IPS-NIHi7 (cell line): Measurements from ENCODE around the gene CXorf65.
A peak's percentile ranks its signal among the peaks of the same experiment; 100 is the strongest.

Source experiments
- DNase-seq: peaks from one replicate; pipeline ENCODE4 v3.0.0; 2012; ENCODE audit warnings: mixed read lengths; ENCODE audit errors: extremely low spot score

Gene CXorf65

GRCh38 chrX:71107245-71107644, 705 bp upstream of the CXorf65 start:
- no peak for DNase-seq

GRCh38 chrX:71105628-71106027, 912 bp downstream of the CXorf65 start:
- no peak for DNase-seq

GRCh38 chrX:71103110-71103983, 3.2 kb downstream of the CXorf65 start:
- DNase-seq = peak; percentile 66

GRCh38 chrX:71102292-71102691, 4.2 kb downstream of the CXorf65 start:
- no peak for DNase-seq

- DNase-seq = no peak
Measured at GRCh38 chrX:71100581-71101505, 5.7 kb downstream of the CXorf65 start.

GRCh38 chrX:71099736-71100135, 6.8 kb downstream of the CXorf65 start:
- DNase-seq = no peak

GRCh38 chrX:71098951-71099506, 7.5 kb downstream of the CXorf65 start:
- DNase-seq = no peak

- DNase-seq = no peak
Measured at GRCh38 chrX:71098302-71098701, 8.2 kb downstream of the CXorf65 start.

- no peak for DNase-seq
Measured at GRCh38 chrX:71096760-71097032, 9.8 kb downstream of the CXorf65 start.

- no peak for DNase-seq
Measured at GRCh38 chrX:71095981-71096759, 10.4 kb downstream of the CXorf65 start.

- peak; percentile 88 for DNase-seq
Measured at GRCh38 chrX:71095555-71095980, 11.0 kb downstream of the CXorf65 start, which contains the start of gene FOXO4. Gene FOXO4, plus strand, starts transcription at chrX:71095851. Its CDS starts 678 bp downstream, at chrX:71096529.

- no peak for DNase-seq
Measured at GRCh38 chrX:71095033-71095432, 11.5 kb downstream of the CXorf65 start.

- DNase-seq = no peak
Measured at GRCh38 chrX:71091263-71091662, 15.3 kb downstream of the CXorf65 start.

- no peak for DNase-seq
Measured at GRCh38 chrX:71085900-71086299, 20.6 kb downstream of the CXorf65 start.

- no peak for DNase-seq
Measured at GRCh38 chrX:71082822-71083221, 23.7 kb downstream of the CXorf65 start.

- DNase-seq = no peak
Measured at GRCh38 chrX:71082124-71082647, 24.4 kb downstream of the CXorf65 start.

GRCh38 chrX:71081330-71082123, 25.0 kb downstream of the CXorf65 start:
- DNase-seq = no peak

- DNase-seq = no peak
Measured at GRCh38 chrX:71070531-71070930, 36.0 kb downstream of the CXorf65 start.

- DNase-seq = peak; percentile 85
Measured at GRCh38 chrX:71068044-71068918, 38.3 kb downstream of the CXorf65 start, which contains the start of gene SNX12. Gene SNX12, minus strand, starts transcription at chrX:71068334. Its CDS starts 28 bp downstream, at chrX:71068306.
